ENCODE results near the gene PLPP4.

DNA sequence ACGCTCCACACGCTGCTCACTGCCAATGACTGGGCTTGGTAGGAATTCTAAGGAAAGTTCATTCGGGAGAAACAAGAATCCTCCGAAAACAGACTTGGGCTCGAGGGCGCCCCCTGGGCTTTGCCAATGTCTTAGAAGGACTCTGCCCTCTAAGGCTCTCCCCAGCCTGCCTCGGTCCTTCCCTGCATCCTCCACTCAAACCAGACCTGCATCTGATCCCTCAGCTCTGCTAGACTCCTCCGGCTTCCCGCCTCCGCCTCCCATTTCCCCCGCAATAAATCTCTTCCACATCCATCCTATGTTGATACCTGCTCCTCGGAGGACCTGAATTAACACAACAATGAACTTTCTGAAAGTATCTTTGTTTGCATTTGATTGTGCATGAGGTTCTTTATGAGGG is 177.6 kb downstream of the PLPP4 start:
- TF ChIP-seq, protein P1, sequence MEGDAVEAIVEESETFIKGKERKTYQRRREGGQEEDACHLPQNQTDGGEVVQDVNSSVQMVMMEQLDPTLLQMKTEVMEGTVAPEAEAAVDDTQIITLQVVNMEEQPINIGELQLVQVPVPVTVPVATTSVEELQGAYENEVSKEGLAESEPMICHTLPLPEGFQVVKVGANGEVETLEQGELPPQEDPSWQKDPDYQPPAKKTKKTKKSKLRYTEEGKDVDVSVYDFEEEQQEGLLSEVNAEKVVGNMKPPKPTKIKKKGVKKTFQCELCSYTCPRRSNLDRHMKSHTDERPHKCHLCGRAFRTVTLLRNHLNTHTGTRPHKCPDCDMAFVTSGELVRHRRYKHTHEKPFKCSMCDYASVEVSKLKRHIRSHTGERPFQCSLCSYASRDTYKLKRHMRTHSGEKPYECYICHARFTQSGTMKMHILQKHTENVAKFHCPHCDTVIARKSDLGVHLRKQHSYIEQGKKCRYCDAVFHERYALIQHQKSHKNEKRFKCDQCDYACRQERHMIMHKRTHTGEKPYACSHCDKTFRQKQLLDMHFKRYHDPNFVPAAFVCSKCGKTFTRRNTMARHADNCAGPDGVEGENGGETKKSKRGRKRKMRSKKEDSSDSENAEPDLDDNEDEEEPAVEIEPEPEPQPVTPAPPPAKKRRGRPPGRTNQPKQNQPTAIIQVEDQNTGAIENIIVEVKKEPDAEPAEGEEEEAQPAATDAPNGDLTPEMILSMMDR (conservative IDR thresholded peaks at IDR 0.05 in 1 of 2, IDR thresholded peaks at IDR 0.05 in 1 of 2; ENCODE audit: low read depth in 1 of 2, low read length in 2 of 2): no peak
- no peak for TF ChIP-seq EZH2 (IDR thresholded peaks at IDR 0.05; ENCODE audit: low read length, missing control alignments)

All from fibroblast of lung (primary cell).